Neural cell (in vitro differentiated cells): ENCODE results near the gene TRAF6. TPM values are rescaled to one million over a fixed set of nuclear protein-coding genes. Genes with fewer than 3 reads are reported as not detected.

ENCODE experiments used
- H2AFZ ChIP-seq: fragments of 200-600, 300-800 bp; sonication (generic), shearing (Covaris generic); 2 replicates; pipeline ENCODE4 v1.6.0; 2014; ENCODE audit warnings: low read depth, mild to moderate bottlenecking, antibody characterized with exemption, low read length, moderate library complexity
- H3F3A ChIP-seq: fragments of 200-600 bp; shearing (Covaris generic); 2 replicates; pipeline ENCODE4 v1.6.1; 2016; ENCODE audit warnings: mild to moderate bottlenecking, moderate library complexity, mixed read lengths, antibody characterized with exemption, low read length; ENCODE audit not compliant: insufficient read depth, poor library complexity, severe bottlenecking
- H3K27ac ChIP-seq: fragments of 200-600, 300-800 bp; sonication (generic), shearing (Covaris generic); 2 replicates; pipeline ENCODE4 v1.5.1; 2014; ENCODE audit warnings: mild to moderate bottlenecking, low read length, moderate library complexity
- H3K27me3 ChIP-seq: fragments of 300-800, 200-600 bp; sonication (generic), shearing (Covaris generic); 2 replicates; pipeline ENCODE4 v1.6.0; 2014; ENCODE audit warnings: mild to moderate bottlenecking, low read depth, low read length, moderate library complexity; ENCODE audit not compliant: insufficient read depth
- H3K36me3 ChIP-seq: fragments of 300-800, 200-600 bp; sonication (generic), shearing (Covaris generic); 2 replicates; pipeline ENCODE4 v1.5.1; 2014; ENCODE audit warnings: mild to moderate bottlenecking, antibody characterized with exemption, low read length, moderate library complexity; ENCODE audit not compliant: insufficient read depth
- H3K4me2 ChIP-seq: fragments of 300-800, 200-600 bp; sonication (generic), shearing (Covaris generic); 2 replicates; pipeline ENCODE4 v1.6.0; 2014; ENCODE audit warnings: mild to moderate bottlenecking, low read length
- H3K4me3 ChIP-seq: fragments of 300-800, 200-600 bp; sonication (generic), shearing (Covaris generic); 2 replicates; pipeline ENCODE4 v1.5.1; 2014; ENCODE audit warnings: mild to moderate bottlenecking, low read length, moderate library complexity
- H3K79me2 ChIP-seq: fragments of 200-600 bp; shearing (Covaris generic); replicated peaks from 2 replicates; pipeline ENCODE4 v1.6.0; 2014; ENCODE audit warnings: mild to moderate bottlenecking, low read length, moderate library complexity; ENCODE audit not compliant: insufficient read depth
- H3K9ac ChIP-seq: fragments of 300-800, 200-600 bp; sonication (generic), shearing (Covaris generic); 2 replicates; pipeline ENCODE4 v1.6.1; 2016; ENCODE audit warnings: mild to moderate bottlenecking, low read length, mixed read lengths
- H3K9me2 ChIP-seq: fragments of 200-600 bp; shearing (Covaris generic); 2 replicates; pipeline ENCODE4 v1.6.1; 2016; ENCODE audit warnings: mild to moderate bottlenecking, low read length, mixed read lengths; ENCODE audit not compliant: insufficient read depth
- H3K9me3 ChIP-seq: fragments of 200-600, 300-800 bp; sonication (generic), shearing (Covaris generic); 2 replicates; pipeline ENCODE4 v1.6.1; 2016; ENCODE audit warnings: mild to moderate bottlenecking, mixed run types, low read length, moderate library complexity, mixed read lengths
- H4K20me1 ChIP-seq: fragments of 200-600 bp; shearing (Covaris generic); 2 replicates; pipeline ENCODE4 v1.6.1; 2016; ENCODE audit warnings: mild to moderate bottlenecking, mixed run types; ENCODE audit not compliant: insufficient read depth
- EP300 ChIP-seq: fragments of 450-650 bp; conservative IDR thresholded peaks from 2 replicates; pipeline ENCODE4 v1.6.1; 2014; ENCODE audit warnings: antibody characterized with exemption, mild to moderate bottlenecking, moderate library complexity; ENCODE audit not compliant: poor library complexity, severe bottlenecking
- EZH2 ChIP-seq: fragments of 200-600, 300-800 bp; shearing (Covaris generic), sonication (generic); IDR thresholded peaks from 2 replicates; pipeline ENCODE4 v1.6.1; 2014; ENCODE audit warnings: antibody characterized with exemption, low read length, borderline replicate concordance, mild to moderate bottlenecking; ENCODE audit not compliant: insufficient read depth, poor library complexity, severe bottlenecking
- MXI1 ChIP-seq: fragments of 450-650 bp; conservative IDR thresholded peaks from 2 replicates; pipeline ENCODE4 v1.6.1; 2014; ENCODE audit warnings: antibody characterized with exemption, mild to moderate bottlenecking; ENCODE audit not compliant: poor library complexity, severe bottlenecking
- POLR2AphosphoS5 ChIP-seq: IDR thresholded peaks from 2 replicates; pipeline ENCODE4 v1.6.1; 2012
- RAD21 ChIP-seq: fragments of 450-650 bp; conservative IDR thresholded peaks from 2 replicates; pipeline ENCODE4 v1.6.1; 2014; ENCODE audit warnings: antibody characterized with exemption, mild to moderate bottlenecking, moderate library complexity
- SMC3 ChIP-seq: fragments of 450-650 bp; conservative IDR thresholded peaks from 2 replicates; pipeline ENCODE4 v1.6.1; 2014; ENCODE audit warnings: antibody characterized with exemption, mild to moderate bottlenecking, moderate library complexity; ENCODE audit not compliant: poor library complexity
- TAF1 ChIP-seq: IDR thresholded peaks from 2 replicates; pipeline ENCODE4 v1.6.1; 2012; ENCODE audit warnings: low read depth
- polyA plus RNA-seq: library from polyadenylated mRNA; depleted of rRNA; stranded (reverse); fragments of >200 nt; gene quantifications from 2 replicates; pipeline ENCODE4 v1.2.3, GENCODE V29; 2014
- TF ChIP-seq, protein P1 (sequence below): IDR thresholded peaks from 2 replicates; pipeline ENCODE4 v1.6.1; 2012; ENCODE audit warnings: borderline replicate concordance
- TF ChIP-seq, protein P2 (sequence below): fragments of 450-650 bp; IDR thresholded peaks from 2 replicates; pipeline ENCODE4 v1.5.1; 2014; ENCODE audit warnings: antibody characterized with exemption, mild to moderate bottlenecking, moderate library complexity; ENCODE audit not compliant: poor library complexity, severe bottlenecking

Gene TRAF6
- polyA plus RNA-seq, 1 donor from 2014 or later, result 7.5 TPM

DNA sequence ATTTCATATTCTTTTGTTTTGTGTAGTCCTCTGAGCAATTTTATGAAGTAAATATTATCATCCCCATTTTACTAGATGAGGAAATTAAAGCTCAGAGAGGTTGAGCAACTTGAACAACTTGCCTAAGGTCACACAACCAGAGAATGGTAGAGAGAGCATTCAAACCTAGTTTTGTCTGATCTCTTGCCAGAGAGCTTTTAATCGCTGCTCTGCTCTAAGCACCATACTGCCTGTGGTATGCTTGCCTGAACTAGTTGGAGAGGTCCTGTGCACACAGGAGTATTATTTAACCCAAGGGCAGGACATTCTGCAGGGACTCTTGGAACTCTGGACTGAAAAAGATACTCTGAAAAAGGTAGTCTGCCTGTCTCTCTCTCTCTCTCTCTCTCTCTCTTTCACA is 38.5 kb downstream of the TRAF6 start:
- no peaks in the 10 kb centered on the region for H3K27me3 ChIP-seq
- no peaks in the 10 kb centered on the region for H3K9me2 ChIP-seq
- no peaks in the 10 kb centered on the region for H3F3A ChIP-seq
- H4K20me1 ChIP-seq, result no peaks in the 10 kb centered on the region
- H2AFZ ChIP-seq, result no peak overlapping the region
- H3K4me2 ChIP-seq, result no peak overlapping the region
- H3K9me3 ChIP-seq, result no peaks in the 10 kb centered on the region
- no peaks in the 10 kb centered on the region for H3K79me2 ChIP-seq
- no peak overlapping the region for H3K27ac ChIP-seq
- H3K4me3 ChIP-seq, result no peak overlapping the region
- no peaks in the 10 kb centered on the region for H3K36me3 ChIP-seq
- TF ChIP-seq EZH2, result no peak
- no peak for TF ChIP-seq MXI1
- no peak for TF ChIP-seq RAD21
- no peak for TF ChIP-seq SMC3
- TF ChIP-seq, protein P1, sequence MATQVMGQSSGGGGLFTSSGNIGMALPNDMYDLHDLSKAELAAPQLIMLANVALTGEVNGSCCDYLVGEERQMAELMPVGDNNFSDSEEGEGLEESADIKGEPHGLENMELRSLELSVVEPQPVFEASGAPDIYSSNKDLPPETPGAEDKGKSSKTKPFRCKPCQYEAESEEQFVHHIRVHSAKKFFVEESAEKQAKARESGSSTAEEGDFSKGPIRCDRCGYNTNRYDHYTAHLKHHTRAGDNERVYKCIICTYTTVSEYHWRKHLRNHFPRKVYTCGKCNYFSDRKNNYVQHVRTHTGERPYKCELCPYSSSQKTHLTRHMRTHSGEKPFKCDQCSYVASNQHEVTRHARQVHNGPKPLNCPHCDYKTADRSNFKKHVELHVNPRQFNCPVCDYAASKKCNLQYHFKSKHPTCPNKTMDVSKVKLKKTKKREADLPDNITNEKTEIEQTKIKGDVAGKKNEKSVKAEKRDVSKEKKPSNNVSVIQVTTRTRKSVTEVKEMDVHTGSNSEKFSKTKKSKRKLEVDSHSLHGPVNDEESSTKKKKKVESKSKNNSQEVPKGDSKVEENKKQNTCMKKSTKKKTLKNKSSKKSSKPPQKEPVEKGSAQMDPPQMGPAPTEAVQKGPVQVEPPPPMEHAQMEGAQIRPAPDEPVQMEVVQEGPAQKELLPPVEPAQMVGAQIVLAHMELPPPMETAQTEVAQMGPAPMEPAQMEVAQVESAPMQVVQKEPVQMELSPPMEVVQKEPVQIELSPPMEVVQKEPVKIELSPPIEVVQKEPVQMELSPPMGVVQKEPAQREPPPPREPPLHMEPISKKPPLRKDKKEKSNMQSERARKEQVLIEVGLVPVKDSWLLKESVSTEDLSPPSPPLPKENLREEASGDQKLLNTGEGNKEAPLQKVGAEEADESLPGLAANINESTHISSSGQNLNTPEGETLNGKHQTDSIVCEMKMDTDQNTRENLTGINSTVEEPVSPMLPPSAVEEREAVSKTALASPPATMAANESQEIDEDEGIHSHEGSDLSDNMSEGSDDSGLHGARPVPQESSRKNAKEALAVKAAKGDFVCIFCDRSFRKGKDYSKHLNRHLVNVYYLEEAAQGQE, result no peak
- TF ChIP-seq POLR2AphosphoS5, result no peak
- TF ChIP-seq EP300, result no peak
- TF ChIP-seq, protein P2, sequence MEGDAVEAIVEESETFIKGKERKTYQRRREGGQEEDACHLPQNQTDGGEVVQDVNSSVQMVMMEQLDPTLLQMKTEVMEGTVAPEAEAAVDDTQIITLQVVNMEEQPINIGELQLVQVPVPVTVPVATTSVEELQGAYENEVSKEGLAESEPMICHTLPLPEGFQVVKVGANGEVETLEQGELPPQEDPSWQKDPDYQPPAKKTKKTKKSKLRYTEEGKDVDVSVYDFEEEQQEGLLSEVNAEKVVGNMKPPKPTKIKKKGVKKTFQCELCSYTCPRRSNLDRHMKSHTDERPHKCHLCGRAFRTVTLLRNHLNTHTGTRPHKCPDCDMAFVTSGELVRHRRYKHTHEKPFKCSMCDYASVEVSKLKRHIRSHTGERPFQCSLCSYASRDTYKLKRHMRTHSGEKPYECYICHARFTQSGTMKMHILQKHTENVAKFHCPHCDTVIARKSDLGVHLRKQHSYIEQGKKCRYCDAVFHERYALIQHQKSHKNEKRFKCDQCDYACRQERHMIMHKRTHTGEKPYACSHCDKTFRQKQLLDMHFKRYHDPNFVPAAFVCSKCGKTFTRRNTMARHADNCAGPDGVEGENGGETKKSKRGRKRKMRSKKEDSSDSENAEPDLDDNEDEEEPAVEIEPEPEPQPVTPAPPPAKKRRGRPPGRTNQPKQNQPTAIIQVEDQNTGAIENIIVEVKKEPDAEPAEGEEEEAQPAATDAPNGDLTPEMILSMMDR, result no peak
- no peak for TF ChIP-seq TAF1
- H3K9ac ChIP-seq, result no peak overlapping the region

DNA sequence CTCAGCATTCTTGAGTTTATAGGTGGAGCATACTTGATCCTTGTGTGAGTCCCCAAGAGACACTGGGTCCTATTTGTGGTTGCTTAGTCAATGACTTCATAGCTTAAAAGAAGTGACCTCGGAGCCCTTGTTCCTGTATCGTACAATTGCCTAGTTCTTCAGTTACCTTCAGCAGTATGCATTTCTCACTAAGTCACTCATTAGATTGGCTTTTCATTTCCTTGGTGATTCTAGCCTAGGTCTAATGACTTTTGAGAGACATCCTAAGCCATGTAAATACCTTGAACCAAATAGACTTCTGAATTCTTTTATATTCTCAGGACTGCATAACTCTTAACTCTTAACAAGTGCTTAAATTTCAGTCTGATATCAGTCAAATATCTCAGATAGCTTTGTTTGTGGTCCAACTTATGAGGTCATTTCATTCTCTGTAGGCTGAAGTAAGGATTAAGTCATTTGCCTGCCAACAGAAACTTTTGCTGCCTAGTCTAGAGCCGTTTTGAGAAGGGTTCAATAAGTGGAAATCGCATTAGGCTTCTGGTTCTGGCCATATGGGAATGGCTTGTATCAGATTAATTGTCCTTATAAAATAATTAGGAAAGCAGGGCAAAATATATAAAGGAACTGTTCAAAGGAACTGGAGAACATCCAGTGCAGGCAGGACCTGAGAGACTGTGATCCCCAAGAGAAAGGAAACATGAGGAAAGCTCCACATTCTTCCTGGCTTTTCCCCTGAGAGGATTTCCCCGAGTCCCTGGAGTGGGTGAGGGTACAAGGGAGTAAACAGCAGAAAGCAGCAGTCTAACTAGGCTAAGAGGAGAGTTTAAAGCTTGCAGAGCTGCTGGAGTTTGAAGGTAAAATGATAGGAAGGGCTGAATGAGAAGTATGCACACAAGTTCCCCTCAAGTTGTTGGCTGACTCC is 39.9 kb downstream of the TRAF6 start:
- H3K4me2 ChIP-seq, result no peak overlapping the region
- H3K9me3 ChIP-seq, result no peaks in the 10 kb centered on the region
- no peaks in the 10 kb centered on the region for H3F3A ChIP-seq
- no peak overlapping the region for H3K4me3 ChIP-seq
- H3K27me3 ChIP-seq, result no peaks in the 10 kb centered on the region
- no peak overlapping the region for H3K27ac ChIP-seq
- no peaks in the 10 kb centered on the region for H3K36me3 ChIP-seq
- no peak overlapping the region for H3K9ac ChIP-seq
- TF ChIP-seq MXI1 (no peak), POLR2AphosphoS5 (no peak), TAF1 (no peak), EP300 (no peak), SMC3 (no peak), RAD21 (no peak), EZH2 (no peak)
- TF ChIP-seq, protein P2, result no peak
- TF ChIP-seq, protein P1, result no peak
- H2AFZ ChIP-seq, result no peak overlapping the region
- H3K79me2 ChIP-seq, result no peaks in the 10 kb centered on the region
- H4K20me1 ChIP-seq, result no peaks in the 10 kb centered on the region
- no peaks in the 10 kb centered on the region for H3K9me2 ChIP-seq
